ENCODE results near the gene PCSK5. TPM values are rescaled to one million over a fixed set of nuclear protein-coding genes. Genes with fewer than 3 reads are reported as not detected.

The PCSK5 gene
- total and polyA plus RNA-seq, 2 donors (not counting 3 experiments of a cell fraction or from before 2014, with no cell fraction given) = 2.6 to 4.8 TPM

DNA sequence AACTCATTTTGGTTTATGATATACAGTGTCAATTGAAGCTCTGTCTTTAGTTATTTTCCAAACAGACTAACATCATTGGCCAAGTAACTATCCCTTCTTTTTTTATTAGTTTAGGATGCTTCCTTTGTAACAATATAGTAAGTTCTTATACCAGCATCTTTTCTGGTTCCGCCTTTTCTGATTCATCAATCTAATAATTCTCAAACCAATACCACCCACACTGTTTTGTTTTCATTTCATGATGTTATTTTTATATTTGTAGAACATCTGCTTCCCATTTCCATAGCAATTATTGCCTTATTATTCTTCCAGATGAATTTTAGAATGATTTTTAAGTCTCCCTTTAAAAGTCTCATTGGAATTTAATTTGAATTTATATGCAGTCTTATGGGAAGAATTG is 285.7 kb downstream of the PCSK5 start:
- Histone ChIP-seq H2AFZ (ENCODE audit: low read depth, low read length) (no peak overlapping the region), H3K4me2 (ENCODE audit: insufficient read depth, low read length) (no peak overlapping the region), H3K79me2 (ENCODE audit: control insufficient read depth, insufficient read depth, low read length) (no peaks in the 10 kb centered on the region), H3K4me1 (ENCODE audit: control insufficient read depth, extremely low read depth, insufficient read depth, low read length) (no peaks in the 10 kb centered on the region), H3K9me3 (replicated peaks; ENCODE audit: control insufficient read depth, insufficient read depth, low read length) (no peaks in the 10 kb centered on the region), H3K9me1 (replicated peaks; ENCODE audit: control insufficient read depth, extremely low read depth, insufficient read depth, low read length) (no peaks in the 10 kb centered on the region), H3K9ac (replicated peaks; ENCODE audit: extremely low read depth, insufficient read depth, low read length) (no peak overlapping the region), H3K27ac (ENCODE audit: insufficient read depth, low read depth, low read length) (no peak overlapping the region), H3K36me3 (ENCODE audit: control insufficient read depth in 2 of 2, extremely low read depth in 1 of 2, insufficient read depth in 2 of 2, low read length in 2 of 2) (no peaks in the 10 kb centered on the region), H3K27me3 (ENCODE audit: control insufficient read depth in 2 of 2, insufficient read depth in 2 of 2, low read length in 2 of 2) (no peaks in the 10 kb centered on the region), H4K20me1 (replicated peaks; ENCODE audit: control insufficient read depth, extremely low read depth, insufficient read depth, low read length) (no peaks in the 10 kb centered on the region), H3K4me3 (replicated peaks in 1 of 3; ENCODE audit: insufficient read depth in 1 of 3, low read depth in 1 of 3, low read length in 3 of 3) (no peak overlapping the region)
- TF ChIP-seq JUN (IDR thresholded peaks at IDR 0.05; ENCODE audit: borderline replicate concordance, insufficient read depth, insufficient read length, low read depth) (no peak), EZH2 (IDR thresholded peaks at IDR 0.05; ENCODE audit: borderline replicate concordance, low read depth, low read length, severe bottlenecking) (no peak), MYC (IDR thresholded peaks at IDR 0.05; ENCODE audit: low read depth, low read length) (no peak), GATA2 (IDR thresholded peaks at IDR 0.05; ENCODE audit: insufficient read depth, insufficient read length, low read depth, low read length) (no peak), POLR2A (IDR thresholded peaks at IDR 0.05; ENCODE audit: low read depth, low read length) (no peak), POLR2AphosphoS5 (IDR thresholded peaks at IDR 0.05; ENCODE audit: insufficient read depth, low read depth, low read length) (no peak), FOS (IDR thresholded peaks at IDR 0.05; ENCODE audit: borderline replicate concordance, insufficient read depth, low read length) (no peak)
- TF ChIP-seq, protein P1, sequence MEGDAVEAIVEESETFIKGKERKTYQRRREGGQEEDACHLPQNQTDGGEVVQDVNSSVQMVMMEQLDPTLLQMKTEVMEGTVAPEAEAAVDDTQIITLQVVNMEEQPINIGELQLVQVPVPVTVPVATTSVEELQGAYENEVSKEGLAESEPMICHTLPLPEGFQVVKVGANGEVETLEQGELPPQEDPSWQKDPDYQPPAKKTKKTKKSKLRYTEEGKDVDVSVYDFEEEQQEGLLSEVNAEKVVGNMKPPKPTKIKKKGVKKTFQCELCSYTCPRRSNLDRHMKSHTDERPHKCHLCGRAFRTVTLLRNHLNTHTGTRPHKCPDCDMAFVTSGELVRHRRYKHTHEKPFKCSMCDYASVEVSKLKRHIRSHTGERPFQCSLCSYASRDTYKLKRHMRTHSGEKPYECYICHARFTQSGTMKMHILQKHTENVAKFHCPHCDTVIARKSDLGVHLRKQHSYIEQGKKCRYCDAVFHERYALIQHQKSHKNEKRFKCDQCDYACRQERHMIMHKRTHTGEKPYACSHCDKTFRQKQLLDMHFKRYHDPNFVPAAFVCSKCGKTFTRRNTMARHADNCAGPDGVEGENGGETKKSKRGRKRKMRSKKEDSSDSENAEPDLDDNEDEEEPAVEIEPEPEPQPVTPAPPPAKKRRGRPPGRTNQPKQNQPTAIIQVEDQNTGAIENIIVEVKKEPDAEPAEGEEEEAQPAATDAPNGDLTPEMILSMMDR (IDR thresholded peaks at IDR 0.05; ENCODE audit: extremely low read depth in 1 of 2, insufficient read depth in 1 of 2, low read depth in 1 of 2, low read length in 2 of 2) = no peak
- TF ChIP-seq, protein P2, sequence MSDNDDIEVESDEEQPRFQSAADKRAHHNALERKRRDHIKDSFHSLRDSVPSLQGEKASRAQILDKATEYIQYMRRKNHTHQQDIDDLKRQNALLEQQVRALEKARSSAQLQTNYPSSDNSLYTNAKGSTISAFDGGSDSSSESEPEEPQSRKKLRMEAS (IDR thresholded peaks at IDR 0.05; ENCODE audit: insufficient read depth, insufficient read length) = no peak
- POLR2A ChIA-PET = no interaction called here
- DNase-seq (ENCODE audit: low read depth, low spot score) = no peak
- no TSS peak for BruUV-seq (replicated peaks)
- no peak for FAIRE-seq
- CTCF ChIA-PET = no interaction called here
- intact Hi-C loops (cut with micrococcal nuclease) (no loop called here), dilution Hi-C loops (cut with MboI; ENCODE audit: extremely low pct_ligation_motif_present, low sequenced_read_pairs) (no loop called here)
